Activated T-cell treated with anti-CD3 and anti-CD28 coated beads for 24 hours (primary cell): Measurements from ENCODE around the gene PNPLA4.

ENCODE experiments used
- DNase-seq: peaks from one replicate; pipeline ENCODE4 v3.0.0-alpha.2; 2020; ENCODE audit warnings: low read depth

Gene PNPLA4

DNA sequence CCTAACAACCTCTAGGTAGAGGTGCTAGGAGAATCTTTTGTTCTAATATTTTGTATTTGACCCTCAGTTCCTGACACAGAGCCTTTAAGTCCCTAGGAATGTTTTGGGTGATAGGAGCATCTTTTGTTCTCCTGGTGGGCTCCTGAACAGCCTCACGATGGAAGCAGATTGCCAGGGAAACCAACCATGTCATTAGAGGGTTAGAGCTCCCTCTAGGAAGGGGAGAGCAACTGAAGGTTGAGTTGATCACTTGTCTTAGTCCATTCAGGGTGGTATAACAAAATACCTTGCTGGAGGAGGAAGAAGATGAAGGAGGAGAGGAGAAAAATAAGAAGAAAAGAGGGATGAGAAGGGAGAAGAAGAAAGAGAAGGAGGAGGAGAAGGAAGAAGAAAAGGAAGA, 75.0 kb downstream of the PNPLA4 start:
- no peak for DNase-seq
